Measurements from ENCODE around the gene NUBPL.

Gene NUBPL

DNA sequence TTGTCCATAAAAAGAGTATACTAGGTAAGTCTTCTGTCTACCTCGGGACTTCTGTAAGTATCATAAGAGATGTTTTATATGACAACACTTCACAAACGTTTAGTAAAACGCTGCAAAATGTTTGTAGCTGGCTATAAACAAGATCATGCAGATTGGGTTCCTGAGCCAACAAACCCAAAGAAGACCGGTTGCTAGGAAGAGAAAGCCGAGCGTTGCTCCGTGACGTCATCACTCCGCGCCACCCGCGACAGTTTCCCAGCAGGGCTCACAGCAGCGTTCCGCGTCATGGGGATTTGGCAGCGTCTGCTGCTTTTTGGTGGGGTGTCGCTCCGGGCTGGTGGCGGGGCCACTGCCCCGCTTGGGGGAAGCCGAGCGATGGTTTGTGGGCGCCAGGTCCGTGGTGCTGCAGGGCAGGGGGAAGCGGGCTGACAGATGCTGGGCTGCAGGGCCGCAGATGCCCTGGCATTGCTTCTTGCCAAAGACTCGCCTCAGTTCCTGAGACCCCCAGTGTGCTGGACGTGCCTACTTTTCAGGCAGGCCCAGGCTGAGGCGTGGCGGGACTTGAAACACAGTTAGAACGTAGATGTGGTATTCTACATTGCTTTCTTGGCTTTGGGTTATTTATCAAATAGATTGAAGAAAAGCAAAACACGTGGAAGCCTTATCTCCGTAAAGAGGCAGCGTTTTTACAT lies at the start of gene NUBPL:
NUBPL (plus strand) TSS at position 250 of the 692 bp plus-strand sequence; CDS start at position 286, 36 bp downstream.
- Histone ChIP-seq H3K4me3 (ENCODE audit: low read depth in 1 of 2, low read length in 2 of 2) (peak within 1 kb of the TSS; percentile 76 to 85), H3K9me3 (ENCODE audit: control insufficient read depth in 1 of 2, low read length in 2 of 2) (no peaks in the 10 kb centered on the region), H3K4me1 (ENCODE audit: control insufficient read depth in 1 of 2, insufficient read depth in 2 of 2, low read length in 2 of 2) (peaks cover 4 to 5% of the 10 kb centered on the region in 2 donors), H3K27ac (ENCODE audit: low read length) (peak within 1 kb of the TSS; percentile 88), H3K36me3 (ENCODE audit: control insufficient read depth in 1 of 2, insufficient read depth in 2 of 2, low read length in 2 of 2) (peaks cover 0 to 3% of the 10 kb centered on the region in 2 donors), H3K27me3 (ENCODE audit: low read depth, low read length) (no peaks in the 10 kb centered on the region)

GRCh38 chr14:31527087-31527486 lies 34.1 kb upstream of the NUBPL start:
- no peaks in the 10 kb centered on the region for H3K4me1 ChIP-seq (ENCODE audit: control insufficient read depth in 1 of 2, insufficient read depth in 2 of 2, low read length in 2 of 2)
- no peak overlapping the region for H3K4me3 ChIP-seq (ENCODE audit: low read depth in 1 of 2, low read length in 2 of 2)

DNA sequence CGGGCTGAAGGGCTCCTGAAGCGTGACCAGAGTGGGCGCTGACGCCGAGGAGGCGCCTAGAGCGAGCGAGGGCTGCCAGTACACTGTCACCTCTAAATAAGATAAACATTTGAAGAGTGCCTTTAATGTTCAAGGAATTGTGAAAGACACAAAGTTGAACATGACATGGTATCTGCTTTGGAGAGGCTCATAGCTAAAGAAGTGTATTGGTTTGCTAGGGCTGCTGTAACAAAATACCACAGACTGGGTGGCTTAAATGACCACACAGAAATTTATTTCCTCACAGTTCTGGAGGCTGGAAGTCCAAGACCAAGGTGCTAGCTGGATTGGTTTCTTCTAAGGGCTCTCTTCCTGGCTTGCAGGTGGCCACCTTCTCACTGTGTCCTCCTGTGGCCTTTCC lies 33.7 kb upstream of the NUBPL start:
- Histone ChIP-seq H3K4me3 (ENCODE audit: low read depth in 1 of 2, low read length in 2 of 2) (no peak overlapping the region), H3K4me1 (ENCODE audit: control insufficient read depth in 1 of 2, insufficient read depth in 2 of 2, low read length in 2 of 2) (no peaks in the 10 kb centered on the region), H3K27ac (ENCODE audit: low read length) (no peak overlapping the region), H3K36me3 (ENCODE audit: control insufficient read depth in 1 of 2, insufficient read depth in 2 of 2, low read length in 2 of 2) (no peaks in the 10 kb centered on the region), H3K27me3 (ENCODE audit: low read depth, low read length) (no peaks in the 10 kb centered on the region), H3K9me3 (ENCODE audit: control insufficient read depth in 1 of 2, low read length in 2 of 2) (no peaks in the 10 kb centered on the region)

More at GRCh38 chr14:31527087-31527486, 34.1 kb upstream of the NUBPL start:
- Histone ChIP-seq H3K27me3 (ENCODE audit: low read depth, low read length) (no peaks in the 10 kb centered on the region), H3K36me3 (ENCODE audit: control insufficient read depth in 1 of 2, insufficient read depth in 2 of 2, low read length in 2 of 2) (no peaks in the 10 kb centered on the region), H3K27ac (ENCODE audit: low read length) (no peak overlapping the region), H3K9me3 (ENCODE audit: control insufficient read depth in 1 of 2, low read length in 2 of 2) (no peaks in the 10 kb centered on the region)

- H3K4me3 ChIP-seq (ENCODE audit: low read depth in 1 of 2, low read length in 2 of 2) = no peak overlapping the region
- no peaks in the 10 kb centered on the region for H3K27me3 ChIP-seq (ENCODE audit: low read depth, low read length)
- H3K4me1 ChIP-seq (ENCODE audit: control insufficient read depth in 1 of 2, insufficient read depth in 2 of 2, low read length in 2 of 2) = no peaks in the 10 kb centered on the region
- H3K36me3 ChIP-seq (ENCODE audit: control insufficient read depth in 1 of 2, insufficient read depth in 2 of 2, low read length in 2 of 2) = no peaks in the 10 kb centered on the region
- no peak overlapping the region for H3K27ac ChIP-seq (ENCODE audit: low read length)
- no peaks in the 10 kb centered on the region for H3K9me3 ChIP-seq (ENCODE audit: control insufficient read depth in 1 of 2, low read length in 2 of 2)
Observed at GRCh38 chr14:31529053-31529452, 32.2 kb upstream of the NUBPL start.

GRCh38 chr14:31530136-31530535 lies 31.1 kb upstream of the NUBPL start:
- Histone ChIP-seq H3K27me3 (ENCODE audit: low read depth, low read length) (no peaks in the 10 kb centered on the region), H3K4me1 (ENCODE audit: control insufficient read depth in 1 of 2, insufficient read depth in 2 of 2, low read length in 2 of 2) (no peaks in the 10 kb centered on the region), H3K9me3 (ENCODE audit: control insufficient read depth in 1 of 2, low read length in 2 of 2) (no peaks in the 10 kb centered on the region), H3K36me3 (ENCODE audit: control insufficient read depth in 1 of 2, insufficient read depth in 2 of 2, low read length in 2 of 2) (no peaks in the 10 kb centered on the region), H3K27ac (ENCODE audit: low read length) (no peak overlapping the region), H3K4me3 (ENCODE audit: low read depth in 1 of 2, low read length in 2 of 2) (no peak overlapping the region)

DNA sequence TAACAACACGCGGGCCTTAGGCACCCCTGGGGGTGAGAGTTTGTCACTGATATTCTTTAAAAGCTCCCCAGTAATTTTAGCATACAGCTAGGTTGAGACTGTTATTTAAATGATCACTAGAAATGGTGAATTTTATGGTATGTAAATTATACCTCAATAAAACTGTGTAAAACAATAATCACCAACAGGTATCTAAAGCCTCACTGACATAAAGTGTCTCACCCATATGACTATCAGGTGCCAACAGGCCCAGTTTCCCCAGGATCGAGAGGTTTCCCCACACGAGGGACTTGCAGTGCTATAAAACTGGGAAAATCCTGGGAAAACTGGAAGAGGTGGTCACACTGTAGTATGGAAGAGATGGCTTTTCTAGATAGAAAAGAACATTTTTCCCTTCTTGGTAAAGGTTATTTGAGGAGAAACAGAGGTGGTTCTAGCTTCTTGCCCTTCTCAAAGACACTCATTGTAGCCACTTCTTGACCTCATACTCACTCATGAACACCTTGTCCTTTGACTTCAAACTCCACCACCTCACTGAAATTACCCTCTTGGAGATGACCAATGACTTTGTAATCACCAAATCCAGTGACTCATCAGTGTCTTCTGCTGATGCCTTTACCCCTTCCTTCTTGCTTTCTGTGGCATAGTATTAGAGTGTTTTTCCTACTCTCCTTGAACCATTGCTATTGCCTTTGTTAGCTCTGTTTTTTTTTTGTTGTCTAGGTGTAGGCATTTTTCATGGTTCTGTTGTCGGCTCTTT lies 24.8 kb upstream of the NUBPL start:
- no peak overlapping the region for H3K4me3 ChIP-seq (ENCODE audit: low read depth in 1 of 2, low read length in 2 of 2)
- no peaks in the 10 kb centered on the region for H3K27me3 ChIP-seq (ENCODE audit: low read depth, low read length)
- no peaks in the 10 kb centered on the region for H3K4me1 ChIP-seq (ENCODE audit: control insufficient read depth in 1 of 2, insufficient read depth in 2 of 2, low read length in 2 of 2)
- H3K9me3 ChIP-seq (ENCODE audit: control insufficient read depth in 1 of 2, low read length in 2 of 2) = no peaks in the 10 kb centered on the region
- no peaks in the 10 kb centered on the region for H3K36me3 ChIP-seq (ENCODE audit: control insufficient read depth in 1 of 2, insufficient read depth in 2 of 2, low read length in 2 of 2)
- no peak overlapping the region for H3K27ac ChIP-seq (ENCODE audit: low read length)

GRCh38 chr14:31541702-31542101 lies 19.5 kb upstream of the NUBPL start:
- no peaks in the 10 kb centered on the region for H3K9me3 ChIP-seq (ENCODE audit: control insufficient read depth in 1 of 2, low read length in 2 of 2)
- no peaks in the 10 kb centered on the region for H3K4me1 ChIP-seq (ENCODE audit: control insufficient read depth in 1 of 2, insufficient read depth in 2 of 2, low read length in 2 of 2)
- no peak overlapping the region for H3K4me3 ChIP-seq (ENCODE audit: low read depth in 1 of 2, low read length in 2 of 2)
- H3K27me3 ChIP-seq (ENCODE audit: low read depth, low read length) = no peaks in the 10 kb centered on the region
- no peak overlapping the region for H3K27ac ChIP-seq (ENCODE audit: low read length)
- H3K36me3 ChIP-seq (ENCODE audit: control insufficient read depth in 1 of 2, insufficient read depth in 2 of 2, low read length in 2 of 2) = no peaks in the 10 kb centered on the region

- Histone ChIP-seq H3K9me3 (ENCODE audit: control insufficient read depth in 1 of 2, low read length in 2 of 2) (no peaks in the 10 kb centered on the region), H3K36me3 (ENCODE audit: control insufficient read depth in 1 of 2, insufficient read depth in 2 of 2, low read length in 2 of 2) (no peaks in the 10 kb centered on the region), H3K27ac (ENCODE audit: low read length) (no peak overlapping the region), H3K4me3 (ENCODE audit: low read depth in 1 of 2, low read length in 2 of 2) (no peak overlapping the region), H3K4me1 (ENCODE audit: control insufficient read depth in 1 of 2, insufficient read depth in 2 of 2, low read length in 2 of 2) (no peaks in the 10 kb centered on the region), H3K27me3 (ENCODE audit: low read depth, low read length) (no peaks in the 10 kb centered on the region)
Observed at GRCh38 chr14:31543969-31544799, 17.0 kb upstream of the NUBPL start.

DNA sequence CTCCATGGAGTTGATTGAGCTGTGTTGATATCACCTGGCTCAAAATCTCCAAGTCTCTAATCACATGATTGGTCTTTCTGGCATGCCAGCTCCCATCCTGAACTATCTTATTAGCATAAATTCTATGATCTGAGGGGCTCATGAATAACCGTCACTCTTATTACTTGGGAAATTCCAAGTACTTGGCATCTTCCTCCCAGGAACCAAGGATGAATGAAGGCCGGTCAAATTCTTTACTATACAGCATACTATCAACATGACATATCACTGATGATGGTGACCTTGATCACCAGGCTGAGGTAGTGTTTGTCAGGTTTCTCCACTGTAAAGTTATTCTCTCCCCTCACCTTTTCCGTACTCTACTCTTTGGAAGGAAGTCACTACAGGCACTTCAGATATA lies 16.4 kb upstream of the NUBPL start:
- Histone ChIP-seq H3K36me3 (ENCODE audit: control insufficient read depth in 1 of 2, insufficient read depth in 2 of 2, low read length in 2 of 2) (no peaks in the 10 kb centered on the region), H3K4me3 (ENCODE audit: low read depth in 1 of 2, low read length in 2 of 2) (no peak overlapping the region), H3K4me1 (ENCODE audit: control insufficient read depth in 1 of 2, insufficient read depth in 2 of 2, low read length in 2 of 2) (no peaks in the 10 kb centered on the region), H3K27ac (ENCODE audit: low read length) (no peak overlapping the region), H3K27me3 (ENCODE audit: low read depth, low read length) (no peaks in the 10 kb centered on the region), H3K9me3 (ENCODE audit: control insufficient read depth in 1 of 2, low read length in 2 of 2) (no peaks in the 10 kb centered on the region)

- Histone ChIP-seq H3K27ac (ENCODE audit: low read length) (no peak overlapping the region), H3K4me1 (ENCODE audit: control insufficient read depth in 1 of 2, insufficient read depth in 2 of 2, low read length in 2 of 2) (no peaks in the 10 kb centered on the region), H3K36me3 (ENCODE audit: control insufficient read depth in 1 of 2, insufficient read depth in 2 of 2, low read length in 2 of 2) (no peaks in the 10 kb centered on the region), H3K27me3 (ENCODE audit: low read depth, low read length) (no peaks in the 10 kb centered on the region), H3K4me3 (ENCODE audit: low read depth in 1 of 2, low read length in 2 of 2) (no peak overlapping the region), H3K9me3 (ENCODE audit: control insufficient read depth in 1 of 2, low read length in 2 of 2) (no peaks in the 10 kb centered on the region)
Observed at GRCh38 chr14:31545328-31545727, 15.9 kb upstream of the NUBPL start.

DNA sequence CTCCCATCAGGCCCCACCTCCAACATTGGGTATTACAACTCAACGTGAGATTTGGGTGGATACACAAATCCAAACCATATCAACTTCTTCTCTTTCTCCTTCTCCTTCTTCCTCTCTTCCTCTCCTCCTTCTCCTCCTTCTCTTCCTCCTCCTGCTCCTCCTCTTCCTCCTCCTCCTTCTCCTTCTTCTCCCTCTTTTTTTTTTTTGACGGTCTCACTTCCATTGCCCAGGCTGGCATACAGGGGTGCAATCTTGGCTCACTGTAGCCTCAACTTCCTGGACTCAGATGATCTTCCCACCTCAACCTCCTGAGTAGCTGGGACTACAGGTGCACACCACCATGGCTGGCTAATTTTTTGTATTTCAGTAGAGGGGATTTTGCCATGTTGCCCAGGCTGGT lies 11.4 kb upstream of the NUBPL start:
- Histone ChIP-seq H3K27me3 (ENCODE audit: low read depth, low read length) (no peaks in the 10 kb centered on the region), H3K27ac (ENCODE audit: low read length) (no peak overlapping the region), H3K4me3 (ENCODE audit: low read depth in 1 of 2, low read length in 2 of 2) (no peak overlapping the region), H3K9me3 (ENCODE audit: control insufficient read depth in 1 of 2, low read length in 2 of 2) (no peaks in the 10 kb centered on the region), H3K4me1 (ENCODE audit: control insufficient read depth in 1 of 2, insufficient read depth in 2 of 2, low read length in 2 of 2) (no peaks in the 10 kb centered on the region), H3K36me3 (ENCODE audit: control insufficient read depth in 1 of 2, insufficient read depth in 2 of 2, low read length in 2 of 2) (no peaks in the 10 kb centered on the region)
